Measurements from ENCODE around the gene BICD2. TPM values are rescaled to one million over a fixed set of nuclear protein-coding genes. Genes with fewer than 3 reads are reported as not detected.

Gene BICD2
- total and polyA plus RNA-seq, 10 of the 15 experiments (the other 5 are each of a cell fraction or from before 2014, with no cell fraction given) = 5.3 to 25.5 (median 14.4) TPM

- TF ChIP-seq, protein P1, sequence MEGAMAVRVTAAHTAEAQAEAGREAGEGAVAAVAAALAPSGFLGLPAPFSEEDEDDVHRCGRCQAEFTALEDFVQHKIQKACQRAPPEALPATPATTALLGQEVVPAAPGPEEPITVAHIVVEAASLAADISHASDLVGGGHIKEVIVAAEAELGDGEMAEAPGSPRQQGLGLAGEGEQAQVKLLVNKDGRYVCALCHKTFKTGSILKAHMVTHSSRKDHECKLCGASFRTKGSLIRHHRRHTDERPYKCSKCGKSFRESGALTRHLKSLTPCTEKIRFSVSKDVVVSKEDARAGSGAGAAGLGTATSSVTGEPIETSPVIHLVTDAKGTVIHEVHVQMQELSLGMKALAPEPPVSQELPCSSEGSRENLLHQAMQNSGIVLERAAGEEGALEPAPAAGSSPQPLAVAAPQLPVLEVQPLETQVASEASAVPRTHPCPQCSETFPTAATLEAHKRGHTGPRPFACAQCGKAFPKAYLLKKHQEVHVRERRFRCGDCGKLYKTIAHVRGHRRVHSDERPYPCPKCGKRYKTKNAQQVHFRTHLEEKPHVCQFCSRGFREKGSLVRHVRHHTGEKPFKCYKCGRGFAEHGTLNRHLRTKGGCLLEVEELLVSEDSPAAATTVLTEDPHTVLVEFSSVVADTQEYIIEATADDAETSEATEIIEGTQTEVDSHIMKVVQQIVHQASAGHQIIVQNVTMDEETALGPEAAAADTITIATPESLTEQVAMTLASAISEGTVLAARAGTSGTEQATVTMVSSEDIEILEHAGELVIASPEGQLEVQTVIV (IDR thresholded peaks at IDR 0.05; ENCODE audit: borderline replicate concordance, partially characterized antibody) = no peak
Measured at GRCh38 chr9:92668746-92669526, 95.7 kb downstream of the BICD2 start (continued).

GRCh38 chr9:92666912-92667532 is 97.6 kb downstream of the BICD2 start:
- H3K4me1 ChIP-seq (ENCODE audit: control insufficient read depth, insufficient read depth, low read length) = peaks cover 28% of the 10 kb centered on the region
- no peaks in the 10 kb centered on the region for H3K27me3 ChIP-seq (replicated peaks in 1 of 2; ENCODE audit: control insufficient read depth in 2 of 2, insufficient read depth in 2 of 2, low read length in 1 of 2)
- H2AFZ ChIP-seq (ENCODE audit: control insufficient read depth, low read depth, low read length) = no peak overlapping the region
- peaks cover 0 to 25% of the 10 kb centered on the region in 2 experiments; a peak in 2 of 4 replicates for H3K36me3 ChIP-seq (ENCODE audit: control insufficient read depth in 2 of 2, insufficient read depth in 2 of 2, low read length in 1 of 2)
- ChIA-PET CTCF (interaction anchor here (1.8 kb wide), 1 partner anchor 40 kb away, joined by 6 read pairs; no protein-coding TSS in a partner anchor), SMC1A (ENCODE audit: uncharacterized antibody, unreplicated experiment) (interaction anchor here (1.0 kb wide), 2 partner anchors 37 to 97 kb away, joined by 3 read pairs; no protein-coding TSS in a partner anchor), POLR2A (interaction anchor here (1.5 kb wide), 1 partner anchor 209 kb away, joined by 4 read pairs; no protein-coding TSS in a partner anchor), RAD21 (ENCODE audit: unreplicated experiment) (no interaction called here)
- DNase-seq (ENCODE audit: low read depth, low spot score) = no peak
- TF ChIP-seq ZNF274 (IDR thresholded peaks at IDR 0.05; ENCODE audit: insufficient read depth, insufficient read length) = no peak
- TF ChIP-seq ESRRA (IDR thresholded peaks at IDR 0.05; ENCODE audit: low read length) = no peak
- TF ChIP-seq TCF3 (IDR thresholded peaks at IDR 0.05; ENCODE audit: borderline replicate concordance, insufficient read depth, low read depth, low read length) = no peak
- H3K4me2 ChIP-seq (ENCODE audit: control insufficient read depth, insufficient read depth) = peak overlapping the region; percentile 41
- no peak for FAIRE-seq
- H3K27ac ChIP-seq (ENCODE audit: control insufficient read depth, insufficient read depth) = no peak overlapping the region
- peaks cover 65% of the 10 kb centered on the region for H3K79me2 ChIP-seq (ENCODE audit: control insufficient read depth, insufficient read depth, low read length)
- no peak overlapping the region for H3K9ac ChIP-seq (ENCODE audit: control insufficient read depth, insufficient read depth, low read length)
- WGBS (ENCODE audit: insufficient coverage, insufficient replicate concordance, low lambda C conversion rate, missing lambda C conversion rate) = 90% methylated on average over 8 of the region's 8 CpGs
- BruUV-seq (replicated peaks) = TSS peak; percentile 28
- no peak for ATAC-seq
- H3K4me3 ChIP-seq = no peak overlapping the region
- H4K20me1 ChIP-seq (ENCODE audit: control insufficient read depth, insufficient read depth) = peaks cover 4% of the 10 kb centered on the region; the same call in 1 of the 2 replicates
- intact Hi-C loops (cut with micrococcal nuclease; ENCODE audit: unreplicated experiment) = loop anchor here (5.0 kb wide), 1 partner anchor 40 kb away; no protein-coding TSS in a partner anchor
- in situ Hi-C loops (cut with MboI) = no loop called here
- H3K9me3 ChIP-seq (replicated peaks; ENCODE audit: control insufficient read depth, insufficient read depth, low read length) = no peaks in the 10 kb centered on the region; the same call in 2 of the 3 replicates
